ENCODE measurements around the gene KYNU.
A peak's percentile ranks its signal among the peaks of the same experiment; 100 is the strongest.
"Not testable (repeated sequence)": the region's sequence is repeated elsewhere in the genome, so short reads cannot be mapped to it uniquely, and the experiment has no call there.

Gene KYNU

GRCh38 chr2:142849820-142850219, 27.6 kb upstream of the KYNU start:
- no peak for TF ChIP-seq CTCF (IDR thresholded peaks at IDR 0.05; ENCODE audit: low read depth, low read length)
- DNase-seq (ENCODE audit: extremely low read depth, low read depth), result no peak

GRCh38 chr2:142853912-142854311, 23.6 kb upstream of the KYNU start:
- TF ChIP-seq CTCF (IDR thresholded peaks at IDR 0.05; ENCODE audit: low read depth, low read length), result no peak
- DNase-seq (ENCODE audit: extremely low read depth, low read depth), result no peak

- DNase-seq (ENCODE audit: extremely low read depth, low read depth), result no peak
- no peak for TF ChIP-seq CTCF (IDR thresholded peaks at IDR 0.05; ENCODE audit: low read depth, low read length)
Measured at GRCh38 chr2:142857256-142858164, 20.0 kb upstream of the KYNU start.

- no peak for DNase-seq (ENCODE audit: extremely low read depth, low read depth)
- no peak for TF ChIP-seq CTCF (IDR thresholded peaks at IDR 0.05; ENCODE audit: low read depth, low read length)
Measured at GRCh38 chr2:142858961-142859360, 18.5 kb upstream of the KYNU start.

GRCh38 chr2:142862299-142862698, 15.2 kb upstream of the KYNU start:
- TF ChIP-seq CTCF (IDR thresholded peaks at IDR 0.05; ENCODE audit: low read depth, low read length), result no peak
- DNase-seq (ENCODE audit: extremely low read depth, low read depth), result no peak

- DNase-seq (ENCODE audit: extremely low read depth, low read depth), result no peak
- TF ChIP-seq CTCF (IDR thresholded peaks at IDR 0.05; ENCODE audit: low read depth, low read length), result no peak
Measured at GRCh38 chr2:142862847-142863246, 14.6 kb upstream of the KYNU start.

- peak; percentile 23 for DNase-seq (ENCODE audit: extremely low read depth, low read depth)
- TF ChIP-seq CTCF (IDR thresholded peaks at IDR 0.05; ENCODE audit: low read depth, low read length), result no peak
Measured at GRCh38 chr2:142863485-142863961, 13.9 kb upstream of the KYNU start.

- not testable (repeated sequence) for DNase-seq (ENCODE audit: extremely low read depth, low read depth)
Measured at GRCh38 chr2:142864605-142865004, 12.9 kb upstream of the KYNU start.

Measured in AG09319 (cell line).